AG09309 (cell line): ENCODE measurements around the gene AHRR.

ENCODE experiments used
- DNase-seq: peaks from one replicate; pipeline ENCODE4 v3.0.0-alpha.2; 2010; ENCODE audit warnings: low read depth
- H3K4me3 ChIP-seq: 2 replicates; pipeline ENCODE4 v1.5.1; 2011; ENCODE audit warnings: mild to moderate bottlenecking, low read depth, low read length, moderate library complexity; ENCODE audit not compliant: control insufficient read depth
- CTCF ChIP-seq: IDR thresholded peaks from 2 replicates; pipeline ENCODE4 v1.5.1; 2011; ENCODE audit warnings: mild to moderate bottlenecking, low read depth, low read length, inconsistent platforms; ENCODE audit not compliant: insufficient read depth, control insufficient read depth; ENCODE audit errors: missing control alignments

The AHRR gene

GRCh38 chr5:389197-389821 is 67.8 kb downstream of the AHRR start:
- no peak for TF ChIP-seq CTCF
- H3K4me3 ChIP-seq: no peak overlapping the region
- DNase-seq: no peak

- no peak overlapping the region for H3K4me3 ChIP-seq
- DNase-seq: no peak
- no peak for TF ChIP-seq CTCF
These were observed 68.5 kb downstream of the AHRR start for GRCh38 chr5:389891-390622.

- H3K4me3 ChIP-seq: no peak overlapping the region
- no peak for TF ChIP-seq CTCF
- DNase-seq: no peak
These were observed 69.3 kb downstream of the AHRR start for GRCh38 chr5:390623-391491.

- no peak for TF ChIP-seq CTCF
- DNase-seq: no peak
- H3K4me3 ChIP-seq: no peak overlapping the region
These were observed 71.0 kb downstream of the AHRR start for GRCh38 chr5:392431-392988.

- DNase-seq: no peak
- no peak for TF ChIP-seq CTCF
- H3K4me3 ChIP-seq: no peak overlapping the region
These were observed 72.3 kb downstream of the AHRR start for GRCh38 chr5:393846-394275.

GRCh38 chr5:394671-395155 is 73.2 kb downstream of the AHRR start:
- TF ChIP-seq CTCF: no peak
- DNase-seq: no peak
- no peak overlapping the region for H3K4me3 ChIP-seq
